Calu3 (cell line): ENCODE data around the gene SPSB1. TPM values are rescaled to one million over a fixed set of nuclear protein-coding genes. Genes with fewer than 3 reads are reported as not detected.

Experiments
- BruUV-seq: library from RNA; stranded (reverse); fragments of 400-500 nt; replicated peaks from 2 replicates; lab custom pipeline; 2021; lab: Mats Ljungman, UMichigan
- CTCF ChIA-PET: fragments of 300-600 bp; sonication (Branson Sonifier 250); formaldehyde crosslinking; loops from one replicate; lab custom pipeline; 2022; ENCODE audit warnings: antibody characterized with exemption; lab: Charles Lee
- DNase-seq: peaks from one replicate; pipeline ENCODE4 v3.0.0; 2022
- H3K27ac Mint-ChIP-seq: one replicate; pipeline ENCODE4 v1.8.0; 2022; ENCODE audit warnings: mixed read lengths; ENCODE audit not compliant: unreplicated experiment
- H3K27me3 Mint-ChIP-seq: one replicate; pipeline ENCODE4 v1.8.0; 2022; ENCODE audit warnings: mixed read lengths; ENCODE audit not compliant: unreplicated experiment
- H3K36me3 Mint-ChIP-seq: one replicate; pipeline ENCODE4 v1.8.0; 2022; ENCODE audit warnings: mild to moderate bottlenecking, moderate library complexity, mixed read lengths; ENCODE audit not compliant: insufficient read depth, unreplicated experiment
- H3K4me1 Mint-ChIP-seq: one replicate; pipeline ENCODE4 v1.8.0; 2022; ENCODE audit warnings: mild to moderate bottlenecking, low read depth, mixed read lengths; ENCODE audit not compliant: unreplicated experiment
- H3K4me3 Mint-ChIP-seq: one replicate; pipeline ENCODE4 v1.8.0; 2022; ENCODE audit warnings: mild to moderate bottlenecking, low read depth, moderate library complexity, mixed read lengths; ENCODE audit not compliant: unreplicated experiment
- H3K9me3 Mint-ChIP-seq: one replicate; pipeline ENCODE4 v1.8.0; 2022; ENCODE audit warnings: low read depth, mixed read lengths; ENCODE audit not compliant: unreplicated experiment
- CTCF ChIP-seq: fragments of 200-600 bp; IDR thresholded peaks from one replicate; pipeline ENCODE4 v1.8.0; 2022; ENCODE audit warnings: antibody characterized with exemption; ENCODE audit not compliant: unreplicated experiment
- intact Hi-C: fragments of 100-400 bp; cut with micrococcal nuclease; formaldehyde crosslinking; loops from one replicate; pipeline ENCODE4 v1.10.0; 2022; ENCODE audit not compliant: unreplicated experiment
- total RNA-seq: library from RNA; stranded (reverse); gene quantifications from 2 replicates; pipeline ENCODE4 v1.2.3, GENCODE V29; 2022

SPSB1 gene
- total RNA-seq, 1 experiment from 2014 or later, result 4.9 TPM

- intact Hi-C loops, result no loop called here
- Mint-ChIP-seq H3K9me3 (no peaks in the 10 kb centered on the region), H3K36me3 (no peaks in the 10 kb centered on the region), H3K27ac (no peak overlapping the region), H3K27me3 (no peaks in the 10 kb centered on the region), H3K4me3 (no peak overlapping the region), H3K4me1 (peaks cover 12% of the 10 kb centered on the region)
- no TSS peak for BruUV-seq
- no peak for DNase-seq
- no peak for TF ChIP-seq CTCF
- CTCF ChIA-PET, result no interaction called here
These were observed 13.3 kb downstream of the SPSB1 start for GRCh38 chr1:9306006-9306405.

GRCh38 chr1:9307303-9307702 is 14.6 kb downstream of the SPSB1 start:
- no peak overlapping the region for H3K27ac Mint-ChIP-seq
- peaks cover 8% of the 10 kb centered on the region for H3K4me1 Mint-ChIP-seq
- H3K27me3 Mint-ChIP-seq, result no peaks in the 10 kb centered on the region
- CTCF ChIA-PET, result no interaction called here
- no peak for TF ChIP-seq CTCF
- no peak overlapping the region for H3K4me3 Mint-ChIP-seq
- H3K9me3 Mint-ChIP-seq, result no peaks in the 10 kb centered on the region
- no peaks in the 10 kb centered on the region for H3K36me3 Mint-ChIP-seq
- intact Hi-C loops, result no loop called here
- BruUV-seq, result no TSS peak
- DNase-seq, result no peak

- H3K36me3 Mint-ChIP-seq, result no peaks in the 10 kb centered on the region
- no peaks in the 10 kb centered on the region for H3K9me3 Mint-ChIP-seq
- H3K4me1 Mint-ChIP-seq, result no peaks in the 10 kb centered on the region
These were observed 15.6 kb downstream of the SPSB1 start for GRCh38 chr1:9308236-9308785.

GRCh38 chr1:9309080-9309479 is 16.4 kb downstream of the SPSB1 start:
- CTCF ChIA-PET, result no interaction called here
- TF ChIP-seq CTCF, result no peak
- BruUV-seq, result no TSS peak
- no peak overlapping the region for H3K4me3 Mint-ChIP-seq
- H3K9me3 Mint-ChIP-seq, result no peaks in the 10 kb centered on the region
- no peak overlapping the region for H3K27ac Mint-ChIP-seq
- DNase-seq, result no peak
- no peaks in the 10 kb centered on the region for H3K4me1 Mint-ChIP-seq
- intact Hi-C loops, result no loop called here
- H3K36me3 Mint-ChIP-seq, result no peaks in the 10 kb centered on the region
- H3K27me3 Mint-ChIP-seq, result no peaks in the 10 kb centered on the region

More at GRCh38 chr1:9308236-9308785, 15.6 kb downstream of the SPSB1 start:
- no peak overlapping the region for H3K27ac Mint-ChIP-seq
- no peaks in the 10 kb centered on the region for H3K27me3 Mint-ChIP-seq
- intact Hi-C loops, result no loop called here
- no TSS peak for BruUV-seq
- TF ChIP-seq CTCF, result no peak
- H3K4me3 Mint-ChIP-seq, result no peak overlapping the region
- no peak for DNase-seq
- CTCF ChIA-PET, result no interaction called here
